AG04449 (cell line): ENCODE results near the gene METTL16.

Source experiments
- CTCF ChIA-PET: fragments of 350-600 bp; formaldehyde crosslinking; extraction: SDS; loops from one replicate; lab custom pipeline; 2021; ENCODE audit warnings: antibody characterized with exemption; lab: Yijun Ruan, JAX
- POLR2A ChIA-PET: fragments of 400-600, 350-600 bp; formaldehyde crosslinking; extraction: SDS; loops from one replicate; lab custom pipeline; 2020; ENCODE audit warnings: antibody characterized with exemption, inconsistent platforms; lab: Yijun Ruan, JAX
- DNase-seq: peaks from one replicate; pipeline ENCODE4 v3.0.0-alpha.2; 2010; ENCODE audit warnings: low read depth, low spot score
- H3K4me3 ChIP-seq: 2 replicates; pipeline ENCODE4 v1.5.1; 2011; ENCODE audit warnings: low read depth, mild to moderate bottlenecking, control low read depth, low read length
- CTCF ChIP-seq: IDR thresholded peaks from one replicate; pipeline ENCODE4 v1.5.1; 2011; ENCODE audit warnings: mild to moderate bottlenecking, moderate library complexity, low read length, control low read depth, inconsistent platforms; ENCODE audit not compliant: insufficient read depth; ENCODE audit errors: missing control alignments

The METTL16 gene

GRCh38 chr17:2456475-2456874 is 55.2 kb downstream of the METTL16 start:
- CTCF ChIA-PET: interaction anchor here (1.3 kb wide), 1 partner anchor 26 kb away, joined by 3 read pairs; no protein-coding TSS in a partner anchor
- POLR2A ChIA-PET: no interaction called here
- no peak for DNase-seq
- TF ChIP-seq CTCF: no peak
- H3K4me3 ChIP-seq: no peak overlapping the region

DNA sequence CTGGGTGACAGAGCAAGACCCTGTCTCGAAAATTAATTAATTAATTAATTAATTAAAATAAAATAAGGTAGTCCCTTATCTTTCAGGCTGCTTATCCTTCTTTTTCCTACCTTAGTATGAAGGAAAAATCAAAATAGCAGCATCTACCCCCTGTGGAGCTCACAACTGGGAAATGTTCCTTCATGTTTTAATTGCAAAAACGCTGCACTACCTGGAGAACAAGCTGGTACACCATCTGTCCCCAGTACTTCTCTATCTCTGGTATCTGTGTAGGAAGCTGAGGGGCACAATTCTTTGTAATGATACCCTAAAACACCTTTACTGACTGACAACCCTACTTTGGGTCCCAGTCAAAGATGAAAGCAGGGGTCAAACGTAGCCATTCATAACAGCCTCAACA is 55.7 kb downstream of the METTL16 start:
- POLR2A ChIA-PET: no interaction called here
- no peak for DNase-seq
- no peak for TF ChIP-seq CTCF
- CTCF ChIA-PET: no interaction called here
- H3K4me3 ChIP-seq: no peak overlapping the region

DNA sequence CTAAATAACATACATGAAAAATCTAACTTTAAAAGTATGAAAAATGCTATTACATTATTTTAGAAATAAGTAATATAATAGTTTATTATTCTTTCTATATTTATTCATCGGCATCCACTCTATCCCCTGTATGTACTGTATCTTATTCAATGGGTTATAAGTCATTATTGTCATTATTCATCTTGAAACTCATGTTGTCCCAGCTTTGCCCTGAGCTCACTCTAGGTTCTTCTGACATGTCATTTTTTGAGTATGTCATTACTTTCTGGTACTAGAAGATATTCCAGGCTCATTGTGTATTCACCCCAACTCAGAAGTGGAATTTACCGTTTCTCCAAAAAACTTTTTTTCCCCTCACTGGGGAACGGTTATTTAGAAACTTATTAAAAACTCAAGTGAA is 57.8 kb downstream of the METTL16 start:
- CTCF ChIA-PET: no interaction called here
- no peak for TF ChIP-seq CTCF
- POLR2A ChIA-PET: no interaction called here

GRCh38 chr17:2453325-2453724 is 58.4 kb downstream of the METTL16 start:
- POLR2A ChIA-PET: no interaction called here
- DNase-seq: no peak
- no peak overlapping the region for H3K4me3 ChIP-seq
- CTCF ChIA-PET: no interaction called here
- TF ChIP-seq CTCF: no peak

More for the DNA sequence above, 57.8 kb downstream of the METTL16 start:
- DNase-seq: no peak
- no peak overlapping the region for H3K4me3 ChIP-seq

GRCh38 chr17:2452216-2452750 is 59.4 kb downstream of the METTL16 start:
- no peak for TF ChIP-seq CTCF
- H3K4me3 ChIP-seq: no peak overlapping the region
- POLR2A ChIA-PET: no interaction called here
- no peak for DNase-seq
- CTCF ChIA-PET: no interaction called here

DNA sequence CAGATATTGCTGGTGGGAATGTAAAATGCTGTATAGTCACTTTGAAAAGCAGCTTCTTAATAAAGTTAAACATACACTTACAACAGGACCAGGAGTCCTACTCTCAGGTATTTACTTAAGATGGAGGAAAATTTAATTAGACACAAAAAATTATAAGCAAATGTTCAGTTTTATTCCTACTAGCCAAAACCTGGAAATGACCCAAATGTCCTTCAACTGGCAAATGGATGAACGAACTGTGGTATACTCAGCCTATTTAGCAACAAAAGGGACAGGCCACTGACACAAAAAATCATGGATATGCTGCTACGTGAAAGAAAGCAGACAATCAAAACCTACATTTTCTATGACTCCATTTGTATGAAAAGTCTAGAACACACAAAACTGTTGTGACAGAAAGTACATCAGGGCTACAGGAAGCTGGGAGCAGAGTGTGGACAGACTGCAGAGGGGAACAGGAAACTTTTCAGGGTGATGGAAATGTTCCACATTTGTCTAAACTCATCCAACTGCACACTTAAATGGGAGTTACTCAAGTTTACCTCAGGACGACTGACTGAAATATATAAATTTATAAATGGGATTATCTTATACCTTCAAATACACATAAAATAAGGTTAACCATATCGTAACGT is 61.6 kb downstream of the METTL16 start:
- ChIA-PET POLR2A (no interaction called here), CTCF (interaction anchor here (1.2 kb wide), 1 partner anchor 34 kb away, joined by 3 read pairs; no protein-coding TSS in a partner anchor)
- H3K4me3 ChIP-seq: no peak overlapping the region
- no peak for DNase-seq
- TF ChIP-seq CTCF: no peak
